IPS-NIHi11 (cell line): Measurements from ENCODE around the gene GLI2.

Experiments
- DNase-seq: peaks from one replicate; pipeline ENCODE4 v3.0.0; 2012; ENCODE audit warnings: mixed read lengths, low spot score

The GLI2 gene

GRCh38 chr2:120735746-120736170 lies at the start of gene GLI2:
GLI2 (plus strand) TSS chr2:120735868; CDS start chr2:120797321, 61,453 bp downstream.
- DNase-seq, result peak; percentile 89

DNA sequence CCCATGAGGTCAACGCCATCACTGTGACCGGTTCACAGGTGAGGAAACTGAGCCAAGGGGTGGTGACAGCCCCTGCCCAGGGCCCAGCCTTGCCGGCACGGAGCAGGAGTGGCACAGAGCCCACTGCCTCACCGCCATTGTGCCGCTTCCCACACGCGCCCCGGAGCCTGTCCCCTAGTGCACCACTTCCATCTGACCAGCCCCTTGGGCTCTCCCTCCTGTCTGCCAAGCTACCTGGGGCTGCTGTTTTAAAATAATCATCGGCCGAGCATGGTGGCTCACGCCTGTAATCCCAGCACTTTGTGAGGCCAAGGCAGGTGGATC lies 49.7 kb upstream of the GLI2 start:
- DNase-seq, result no peak

GRCh38 chr2:120686511-120687168 lies 49.0 kb upstream of the GLI2 start:
- DNase-seq, result no peak

- no peak for DNase-seq
Observed at GRCh38 chr2:120687210-120687609, 48.5 kb upstream of the GLI2 start.

DNA sequence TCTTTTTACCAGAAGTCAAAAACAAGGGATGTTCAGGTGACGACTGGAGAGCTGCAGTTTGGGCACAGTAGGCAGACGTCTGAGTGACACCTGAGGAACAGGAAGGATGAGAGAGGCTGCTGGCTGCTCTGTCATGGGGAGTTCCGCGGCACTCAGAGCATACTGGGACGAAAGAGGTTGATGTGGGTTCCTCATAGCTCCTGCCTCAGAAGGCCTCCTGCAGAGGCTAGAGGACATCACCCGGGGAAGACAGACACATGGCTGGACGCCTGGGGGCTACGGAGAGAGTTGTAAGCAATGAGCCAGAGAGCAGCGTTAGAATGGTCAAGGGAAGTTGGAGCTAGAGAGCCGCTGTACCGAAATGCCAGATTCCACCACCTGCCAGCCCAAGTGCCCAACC lies 45.1 kb upstream of the GLI2 start:
- DNase-seq, result no peak

- DNase-seq, result no peak
Observed at GRCh38 chr2:120691410-120691809, 44.3 kb upstream of the GLI2 start.

DNA sequence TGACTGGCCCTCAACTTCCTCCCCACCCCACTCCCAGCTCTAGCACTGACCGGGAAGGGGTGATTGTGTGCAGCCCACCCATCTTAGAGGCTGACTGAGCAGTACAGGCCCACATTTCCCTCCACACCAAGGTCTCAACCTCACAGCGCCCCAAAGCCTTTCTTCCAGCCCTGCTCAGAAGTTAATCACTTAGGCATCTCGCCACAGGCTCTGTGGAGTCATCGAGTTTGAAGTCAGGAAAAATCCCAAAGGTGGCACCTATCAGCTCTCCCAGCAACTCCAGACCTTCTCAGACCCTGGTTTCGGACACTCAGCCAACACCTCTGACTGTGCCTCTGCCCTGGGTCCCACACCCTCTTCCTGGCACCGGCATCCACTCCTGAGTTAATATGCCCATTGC lies 43.0 kb upstream of the GLI2 start:
- no peak for DNase-seq

DNA sequence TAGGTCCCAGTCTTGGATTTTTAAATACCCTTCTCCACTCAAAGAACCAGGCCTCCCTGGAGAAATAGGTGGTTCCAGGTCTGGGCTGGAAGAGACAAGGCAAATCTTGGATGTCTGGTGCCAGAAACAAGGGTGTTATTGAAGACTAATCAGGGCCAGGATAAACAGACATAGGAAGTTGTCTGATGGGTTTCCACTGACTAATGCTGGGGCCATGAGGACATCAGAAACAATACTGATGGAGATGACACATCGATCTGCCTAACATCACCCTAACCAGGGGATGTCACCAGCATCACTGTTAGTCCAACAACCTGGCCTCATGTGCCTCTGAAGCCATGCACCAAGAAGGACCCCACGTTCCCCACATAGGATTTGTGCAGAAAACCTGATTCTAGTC lies 42.5 kb upstream of the GLI2 start:
- DNase-seq, result no peak

DNA sequence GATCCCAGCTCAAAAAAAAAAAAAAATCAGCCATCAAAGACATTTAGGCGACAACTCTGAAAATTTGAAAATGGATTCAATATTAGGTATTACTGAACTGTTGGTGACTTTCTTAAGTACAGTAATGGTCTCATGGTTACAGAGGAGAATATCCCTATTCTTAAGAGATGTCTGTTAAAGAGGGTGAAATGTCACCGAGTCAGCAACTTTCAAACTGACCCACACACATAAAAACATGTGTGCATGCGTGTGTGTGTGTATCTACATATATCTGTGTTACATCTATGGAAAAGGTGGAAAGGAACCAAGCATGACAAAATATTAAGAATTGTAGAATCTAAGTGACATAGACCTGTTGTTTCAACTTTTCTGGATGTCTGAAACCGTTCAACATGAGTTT lies 41.6 kb upstream of the GLI2 start:
- DNase-seq, result no peak

- no peak for DNase-seq
Observed at GRCh38 chr2:120697471-120697870, 38.2 kb upstream of the GLI2 start.

DNA sequence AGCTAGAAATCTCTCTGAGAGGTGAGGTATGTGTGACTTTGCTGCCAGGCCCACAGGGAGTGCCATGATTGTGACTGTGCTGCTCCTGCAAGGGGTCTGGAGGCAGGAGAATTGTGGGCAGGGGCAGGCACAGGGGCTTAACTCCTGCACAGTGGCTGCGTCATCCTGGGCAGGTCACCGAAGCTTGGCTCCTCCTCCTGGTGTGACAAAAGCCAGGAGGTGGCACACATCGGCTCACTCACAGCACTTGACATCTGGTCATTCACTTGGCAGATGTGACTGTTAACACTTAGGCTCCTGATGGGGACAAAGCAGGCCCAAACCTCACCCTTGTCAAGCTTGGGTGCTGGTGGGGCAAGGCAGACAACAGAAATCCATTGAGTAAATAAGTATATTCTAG lies 36.4 kb upstream of the GLI2 start:
- no peak for DNase-seq

DNA sequence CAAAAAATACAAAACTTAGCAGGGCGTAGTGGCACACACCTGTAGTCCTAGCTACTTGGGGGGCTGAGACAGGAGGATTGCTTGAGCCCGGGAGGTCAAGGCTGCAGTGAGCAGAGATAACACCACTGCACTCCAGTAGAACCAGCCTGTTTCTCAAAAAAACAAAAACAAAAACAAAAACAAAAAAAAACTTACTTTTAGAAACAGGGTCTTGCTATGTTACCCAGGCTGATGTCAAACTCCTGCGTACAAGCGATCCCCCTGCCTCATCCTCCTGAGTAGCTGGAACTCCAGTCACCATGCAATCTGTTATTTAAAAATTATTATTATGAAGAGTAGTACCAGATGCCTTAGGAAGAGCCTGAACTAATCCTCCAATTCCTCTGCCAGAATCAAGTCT lies 35.0 kb upstream of the GLI2 start:
- no peak for DNase-seq

DNA sequence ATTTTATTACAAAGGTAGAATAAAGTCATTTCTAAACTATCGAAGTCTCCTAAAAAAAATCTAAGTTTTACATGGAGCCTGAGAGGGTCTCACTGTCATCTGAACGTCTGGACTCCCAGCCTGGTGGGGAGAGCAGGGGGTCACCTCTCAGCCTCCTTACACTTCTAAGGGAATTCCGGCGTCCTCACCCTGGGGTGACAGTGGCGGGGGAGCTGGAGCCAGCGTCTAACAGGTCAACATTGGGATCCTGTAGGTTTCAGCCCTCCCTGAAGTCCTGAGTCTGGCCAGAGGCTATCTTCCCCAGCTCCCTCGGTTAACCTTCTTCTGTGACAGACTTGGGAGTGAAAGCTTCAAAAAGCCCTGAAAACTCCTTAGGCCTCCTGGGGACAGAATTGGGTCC lies 34.6 kb upstream of the GLI2 start:
- DNase-seq, result no peak

- DNase-seq, result no peak
Observed at GRCh38 chr2:120701499-120701898, 34.2 kb upstream of the GLI2 start.

- DNase-seq, result no peak
Observed at GRCh38 chr2:120702061-120702460, 33.6 kb upstream of the GLI2 start.

GRCh38 chr2:120702801-120703200 lies 32.9 kb upstream of the GLI2 start:
- no peak for DNase-seq

DNA sequence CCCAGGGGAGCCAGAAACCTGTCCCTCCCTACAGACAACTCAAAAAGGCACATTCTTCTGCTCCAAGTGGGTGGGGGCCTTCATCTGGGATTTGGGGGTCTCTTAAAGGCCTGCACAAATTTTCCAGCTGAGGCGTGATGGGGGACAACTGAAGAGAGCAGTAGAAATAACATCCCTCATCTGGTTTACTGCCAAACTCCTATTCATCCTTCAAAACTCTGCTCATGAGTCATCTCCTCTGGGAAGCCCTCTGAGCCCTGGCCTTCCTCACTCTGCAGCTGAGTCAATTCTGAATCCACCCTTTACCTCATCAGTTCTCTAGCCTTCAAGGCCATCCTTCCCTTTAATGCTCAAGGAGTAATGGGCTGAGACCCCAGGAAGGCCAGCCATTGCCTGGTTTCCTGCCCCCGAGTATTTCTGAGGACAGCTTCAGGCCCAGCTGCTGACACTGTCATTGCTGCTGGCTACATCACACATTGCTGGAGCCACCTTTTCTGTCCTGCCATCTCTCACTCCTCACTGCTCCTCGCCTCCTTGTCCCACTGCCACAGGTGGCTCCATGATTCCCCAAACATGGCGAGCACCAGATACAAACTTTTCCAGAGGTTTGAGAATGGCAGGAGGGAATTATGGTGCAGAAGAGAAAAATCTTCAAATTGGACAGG lies 32.2 kb upstream of the GLI2 start:
- DNase-seq, result no peak

GRCh38 chr2:120704696-120705095 lies 31.0 kb upstream of the GLI2 start:
- no peak for DNase-seq

DNA sequence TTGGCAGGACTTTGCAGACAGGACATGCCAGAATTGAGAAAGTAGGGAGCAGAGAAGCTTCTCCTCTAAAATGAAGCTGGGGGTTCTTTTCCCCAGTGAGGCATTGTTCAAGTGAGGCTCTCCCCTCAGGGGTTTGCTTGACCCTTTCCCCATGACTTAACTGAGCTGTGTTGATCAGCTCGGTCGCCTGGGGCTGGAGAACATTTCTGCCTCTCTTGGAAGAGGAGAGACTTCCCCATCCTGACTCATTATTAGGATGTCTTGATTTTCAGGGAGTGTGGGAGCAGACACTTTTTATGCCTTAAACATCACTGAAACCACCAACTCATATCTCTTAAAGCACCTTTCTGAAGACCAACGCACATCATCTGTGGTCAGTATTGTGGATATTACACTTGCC lies 27.9 kb upstream of the GLI2 start:
- DNase-seq, result no peak

DNA sequence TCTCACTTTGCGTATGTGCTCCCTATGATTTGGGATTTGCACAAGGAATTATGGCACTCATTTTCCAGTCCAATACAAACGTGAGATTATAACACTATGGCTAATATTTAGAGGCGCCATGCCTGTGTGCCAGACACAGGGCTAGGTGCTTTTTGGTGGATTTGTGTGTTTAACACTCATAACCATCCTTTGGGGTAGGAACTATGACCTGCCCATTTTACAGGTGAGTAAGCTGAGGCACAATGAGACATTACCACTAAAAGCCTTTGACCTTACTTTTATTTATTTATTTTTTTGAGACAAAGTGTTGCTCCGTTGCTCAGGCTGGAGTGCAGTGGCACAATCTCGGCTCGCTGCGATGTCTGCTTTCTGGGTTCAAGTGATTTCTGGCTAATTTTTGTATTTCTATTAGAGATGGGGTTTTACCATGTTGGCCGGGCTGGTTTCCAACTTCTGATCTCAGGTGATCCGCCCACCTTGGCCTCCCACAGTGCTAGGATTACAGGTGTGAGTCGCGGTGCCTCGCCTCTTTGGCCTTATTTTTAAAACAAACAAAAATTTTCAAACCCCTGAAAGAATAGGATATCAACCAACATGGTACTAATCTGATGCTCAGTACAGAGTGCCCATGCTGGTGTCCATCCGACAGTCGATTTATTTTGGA lies 26.6 kb upstream of the GLI2 start:
- no peak for DNase-seq

DNA sequence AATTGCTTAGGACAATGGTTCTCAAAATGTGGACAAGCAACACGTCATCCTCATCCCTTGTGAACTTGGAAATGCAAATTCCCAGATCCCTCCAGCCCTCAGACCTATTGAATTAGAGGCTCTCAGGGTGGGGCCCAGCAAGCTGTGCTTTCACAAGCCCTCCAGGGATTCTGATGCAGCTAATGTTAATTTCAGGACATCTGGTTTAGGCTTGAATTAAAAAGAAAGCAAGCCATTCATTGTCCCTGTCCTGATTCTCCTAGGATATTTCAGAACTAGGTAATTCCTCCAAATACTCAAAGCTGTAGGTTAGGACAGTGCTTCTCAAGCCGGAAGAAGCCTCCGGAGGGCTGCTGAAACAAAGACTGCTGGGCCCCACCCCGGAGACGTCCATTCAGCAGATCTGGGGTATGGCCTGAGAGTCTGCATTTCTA lies 26.0 kb upstream of the GLI2 start:
- DNase-seq, result peak; percentile 42

DNA sequence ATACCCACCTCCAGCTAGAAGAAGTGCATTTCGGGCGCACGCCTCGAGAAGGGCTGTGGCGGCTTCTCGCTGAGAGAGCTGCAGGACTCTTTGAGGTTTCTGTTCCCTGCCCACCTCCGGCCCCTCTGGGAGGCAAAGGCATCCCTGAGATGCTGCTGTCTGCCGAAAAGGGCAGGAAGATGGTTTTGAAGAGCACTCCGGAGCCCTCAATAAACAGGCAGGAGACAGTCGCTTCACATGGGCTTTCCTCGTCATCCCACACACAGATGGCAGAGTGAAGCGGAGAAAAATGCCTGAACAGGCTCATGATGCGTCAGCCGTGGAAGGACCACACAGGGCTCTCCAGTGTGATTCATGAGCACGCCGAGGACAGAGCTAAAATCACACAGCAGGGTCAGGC lies 25.4 kb upstream of the GLI2 start:
- no peak for DNase-seq

DNA sequence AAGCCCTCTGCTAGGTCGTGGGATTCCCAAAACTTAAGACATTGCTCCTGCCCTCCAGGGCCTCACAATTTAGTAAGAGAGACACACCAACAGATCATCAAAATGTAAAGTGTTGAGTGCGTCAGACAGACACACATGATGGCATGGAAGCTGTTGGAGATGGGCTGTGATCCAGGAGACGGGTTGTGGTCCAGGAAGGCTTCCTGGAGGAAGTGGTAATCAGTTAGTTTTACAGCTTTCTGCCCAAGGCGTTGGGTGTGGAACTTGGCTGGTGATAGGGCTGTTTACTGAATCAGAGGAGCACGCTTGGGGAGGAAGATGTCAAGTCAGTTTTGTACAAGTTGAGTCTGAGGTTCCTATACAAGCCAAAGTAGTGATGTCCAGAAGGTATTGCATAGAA lies 24.0 kb upstream of the GLI2 start:
- no peak for DNase-seq
